Measurements from ENCODE around the gene ISOC2. TPM values are rescaled to one million over a fixed set of nuclear protein-coding genes. Genes with fewer than 3 reads are reported as not detected.

The ISOC2 gene
- polyA plus RNA-seq, 2 of the 4 experiments (the other 2 are of a cell fraction): 45.3 to 57.8 TPM

- TF ChIP-seq USF2 (IDR thresholded peaks at IDR 0.05): no peak
- no peak for TF ChIP-seq HOXB13 (CRISPR knock-in tag; IDR thresholded peaks at IDR 0.05; ENCODE audit: low read depth)
- no peak for TF ChIP-seq BHLHE40 (IDR thresholded peaks at IDR 0.05; ENCODE audit: low read depth, low read length)
- no peak for TF ChIP-seq CBX8 (IDR thresholded peaks at IDR 0.05)
- TF ChIP-seq FOSB (CRISPR knock-in tag; IDR thresholded peaks at IDR 0.05): no peak
- no peak for TF ChIP-seq CEBPB (IDR thresholded peaks at IDR 0.05)
- TF ChIP-seq TFCP2L1 (CRISPR knock-in tag; IDR thresholded peaks at IDR 0.05): no peak
- no peak for TF ChIP-seq CBX2 (IDR thresholded peaks at IDR 0.05; ENCODE audit: borderline replicate concordance, low read depth)
- no peak for TF ChIP-seq CHD2 (IDR thresholded peaks at IDR 0.05; ENCODE audit: low read length, partially characterized antibody)
- no peak for TF ChIP-seq HOXB5 (CRISPR knock-in tag; IDR thresholded peaks at IDR 0.05)
- no peak for TF ChIP-seq REST (IDR thresholded peaks at IDR 0.05)
- no peak for TF ChIP-seq CTCF (IDR thresholded peaks at IDR 0.05)
- TF ChIP-seq ELK1 (IDR thresholded peaks at IDR 0.05; ENCODE audit: low read depth, low read length): no peak
- no peak for TF ChIP-seq GATA3 (IDR thresholded peaks at IDR 0.05; ENCODE audit: borderline replicate concordance)
- TF ChIP-seq MAZ (IDR thresholded peaks at IDR 0.05; ENCODE audit: borderline replicate concordance, low read depth, low read length): no peak
- WGBS (ENCODE audit: missing lambda C conversion rate): 45% methylated on average over 8 of the region's 8 CpGs
- ATAC-seq: no peak
- no peak overlapping the region for H3K4me2 ChIP-seq
- peaks cover 24% of the 10 kb centered on the region for H3K4me1 ChIP-seq
- ChIA-PET POLR2A (no interaction called here), CTCF (interaction anchor here (0.7 to 4.7 kb wide), 7 partner anchors 9 to 299 kb away, joined by 3 to 31 read pairs (median 3); no protein-coding TSS in a partner anchor)
- H3K9me3 ChIP-seq: no peaks in the 10 kb centered on the region
- H3K27ac ChIP-seq: no peak overlapping the region
- no peak for FAIRE-seq
- H3K4me3 ChIP-seq: no peak overlapping the region
- no peak for DNase-seq (ENCODE audit: low read depth in 1 of 2, low spot score in 1 of 2)
These were observed 15.4 kb downstream of the ISOC2 start for GRCh38 chr19:55446060-55446459.

- H3K4me3 ChIP-seq: no peak overlapping the region
- ChIA-PET POLR2A (no interaction called here), CTCF (interaction anchor here (0.5 to 4.7 kb wide), 9 partner anchors 9 to 304 kb away, joined by 3 to 31 read pairs (median 3); no protein-coding TSS in a partner anchor)
- WGBS (ENCODE audit: missing lambda C conversion rate): 33% methylated on average over 11 of the region's 11 CpGs
- no peak for ATAC-seq
- TF ChIP-seq CBX8 (IDR thresholded peaks at IDR 0.05): no peak
- TF ChIP-seq HES2 (IDR thresholded peaks at IDR 0.05): no peak
- no peak for TF ChIP-seq ZC3H11A (IDR thresholded peaks at IDR 0.05)
- no peak for TF ChIP-seq ZFP36 (IDR thresholded peaks at IDR 0.05; ENCODE audit: borderline replicate concordance, partially characterized antibody)
- no peak for TF ChIP-seq CHD2 (IDR thresholded peaks at IDR 0.05; ENCODE audit: low read length, partially characterized antibody)
- TF ChIP-seq PHF8 (IDR thresholded peaks at IDR 0.05; ENCODE audit: borderline replicate concordance, low read depth): no peak
- TF ChIP-seq RFX5 (IDR thresholded peaks at IDR 0.05): no peak
- TF ChIP-seq MYC (IDR thresholded peaks at IDR 0.05; ENCODE audit: borderline replicate concordance, low read length): no peak
- no peak for TF ChIP-seq BHLHE40 (IDR thresholded peaks at IDR 0.05; ENCODE audit: low read depth, low read length)
- H3K27ac ChIP-seq: no peak overlapping the region
- no peak for FAIRE-seq
- H3K4me2 ChIP-seq: no peak overlapping the region
- no peaks in the 10 kb centered on the region for H3K9me3 ChIP-seq
- peaks cover 23% of the 10 kb centered on the region for H3K4me1 ChIP-seq
- no peak for DNase-seq (ENCODE audit: low read depth in 1 of 2, low spot score in 1 of 2)
These were observed 16.8 kb downstream of the ISOC2 start for GRCh38 chr19:55444646-55445045.

All from A549 (cell line).